Lung (tissue), 12 donors: ENCODE measurements around the gene TLX3. TPM values are rescaled to one million over a fixed set of nuclear protein-coding genes. Genes with fewer than 3 reads are reported as not detected.

ENCODE experiments used
- ATAC-seq: fragments of 200-7000 bp; cut with Tn5 transposase; one replicate; pipeline ENCODE4 v1.9.1; 2020; ENCODE audit warnings: moderate number of reproducible peaks; ENCODE audit not compliant: insufficient read depth, low FRiP score
- DNase-seq, 3 donors: peaks; one replicate each; pipeline ENCODE4 v3.0.0-alpha.2; 2013 to 2017
- H3K27ac ChIP-seq, 2 donors: one replicate each; pipeline ENCODE4 v1.5.1; 2013; ENCODE audit warnings: mild to moderate bottlenecking in 2 of 2, moderate library complexity in 2 of 2, control low read depth in 1 of 2, inconsistent platforms in 1 of 2, low read depth in 1 of 2, low read length in 1 of 2
- H3K27me3 ChIP-seq, 3 donors: one replicate each; pipeline ENCODE4 v1.5.1; 2013; ENCODE audit warnings: low read length in 2 of 3; ENCODE audit not compliant: control insufficient read depth in 3 of 3, insufficient read depth in 3 of 3
- H3K36me3 ChIP-seq, 4 donors: one replicate each; pipeline ENCODE4 v1.5.1; 2013; ENCODE audit warnings: low read length in 4 of 4, mild to moderate bottlenecking in 1 of 4, moderate library complexity in 1 of 4; ENCODE audit not compliant: control insufficient read depth in 4 of 4, insufficient read depth in 4 of 4
- H3K4me1 ChIP-seq, 5 donors: one replicate each; pipeline ENCODE4 v1.5.1; 2013; ENCODE audit warnings: low read length in 5 of 5, mild to moderate bottlenecking in 2 of 5, moderate library complexity in 1 of 5; ENCODE audit not compliant: control insufficient read depth in 5 of 5, insufficient read depth in 5 of 5
- H3K4me3 ChIP-seq: one replicate; pipeline ENCODE4 v1.5.1; 2013; ENCODE audit warnings: mild to moderate bottlenecking, control low read depth, moderate library complexity
- H3K9ac ChIP-seq, 2 donors: one replicate each; pipeline ENCODE4 v1.5.1; 2013; ENCODE audit warnings: low read length in 2 of 2, control low read depth in 1 of 2; ENCODE audit not compliant: insufficient read depth in 1 of 2
- H3K9me3 ChIP-seq, 4 donors: one replicate each; pipeline ENCODE4 v1.5.1; 2013; ENCODE audit warnings: low read length in 3 of 4, mild to moderate bottlenecking in 1 of 4, moderate library complexity in 1 of 4; ENCODE audit not compliant: control insufficient read depth in 4 of 4, insufficient read depth in 3 of 4
- CTCF ChIP-seq: IDR thresholded peaks from 2 replicates; pipeline ENCODE4 v1.5.1; 2012; ENCODE audit warnings: mild to moderate bottlenecking; ENCODE audit errors: control extremely low read depth, extremely low read depth
- WGBS, 2 donors: extraction: QIAGEN DNeasy Blood & Tissue Kit; methylation state at CpG; one replicate each; pipeline ENCODE4 v1.1.7; 2013; 5-methylcytosine and 5-hydroxymethylcytosine counted together
- polyA plus RNA-seq, 2 donors: library from polyadenylated mRNA; stranded (reverse); fragments of 200-250 nt; gene quantifications; one replicate each; pipeline ENCODE4 v1.2.1, GENCODE V29; 2013
- total RNA-seq, 2 donors: library from RNA; depleted of rRNA in 1 of 2; stranded (reverse); fragments of >200 nt in 1 of 2; gene quantifications; one replicate each; pipeline ENCODE4 v1.2.1, GENCODE V29; 2014 to 2021
- donor health status: control.
- donor health status: control.
- donor health status: Bipolar disorder and iron deficiency.
- donor health status: healthy.
- donor health status: DM: yes; HTN: yes; CAD: no.

TLX3 gene
- total and polyA plus RNA-seq, 4 donors = not detected

- Histone ChIP-seq H3K4me1 (no peaks in the 10 kb centered on the region), H3K36me3 (no peaks in the 10 kb centered on the region), H3K27me3 (no peaks in the 10 kb centered on the region), H3K27ac (no peak overlapping the region), H3K9ac (no peak overlapping the region), H3K9me3 (no peaks in the 10 kb centered on the region), H3K4me3 (no peak overlapping the region)
- WGBS, 2 donors = 78 to 89% methylated on average over 5 of the region's 5 CpGs
- ATAC-seq = no peak
- peak in 1 of 3 donors; percentile 6 for DNase-seq
- TF ChIP-seq CTCF = no peak
These were observed 33.1 kb upstream of the TLX3 start for GRCh38 chr5:171275841-171276544.

GRCh38 chr5:171283753-171284152, 25.3 kb upstream of the TLX3 start:
- no peak overlapping the region for H3K4me3 ChIP-seq
- no peaks in the 10 kb centered on the region for H3K9me3 ChIP-seq
- H3K27me3 ChIP-seq = no peaks in the 10 kb centered on the region
- 90% methylated on average over 7 of the region's 7 CpGs for WGBS, 2 donors
- H3K36me3 ChIP-seq = no peaks in the 10 kb centered on the region
- TF ChIP-seq CTCF = no peak
- no peak overlapping the region for H3K9ac ChIP-seq
- H3K27ac ChIP-seq = no peak overlapping the region
- ATAC-seq (no peak), DNase-seq (no peak)
- H3K4me1 ChIP-seq = no peaks in the 10 kb centered on the region

GRCh38 chr5:171285465-171285864, 23.6 kb upstream of the TLX3 start:
- DNase-seq (no peak), ATAC-seq (no peak)
- Histone ChIP-seq H3K9ac (no peak overlapping the region), H3K4me1 (no peaks in the 10 kb centered on the region), H3K9me3 (no peaks in the 10 kb centered on the region), H3K27me3 (no peaks in the 10 kb centered on the region), H3K36me3 (no peaks in the 10 kb centered on the region), H3K4me3 (no peak overlapping the region), H3K27ac (no peak overlapping the region)
- no peak for TF ChIP-seq CTCF
- WGBS, 2 donors = 90 to 93% methylated on average over 2 of the region's 2 CpGs

GRCh38 chr5:171288066-171288465, 21.0 kb upstream of the TLX3 start:
- no peaks in the 10 kb centered on the region for H3K9me3 ChIP-seq
- no peak overlapping the region for H3K27ac ChIP-seq
- no peaks in the 10 kb centered on the region for H3K4me1 ChIP-seq
- no peaks in the 10 kb centered on the region for H3K36me3 ChIP-seq
- TF ChIP-seq CTCF = no peak
- no peak for DNase-seq
- H3K9ac ChIP-seq = no peak overlapping the region
- no peak overlapping the region for H3K4me3 ChIP-seq
- 93 to 97% methylated on average over 2 of the region's 2 CpGs for WGBS, 2 donors
- no peaks in the 10 kb centered on the region for H3K27me3 ChIP-seq
- ATAC-seq = no peak
